Progenitor cell of endocrine pancreas (in vitro differentiated cells): ENCODE results near the gene SSTR4. TPM values are rescaled to one million over a fixed set of nuclear protein-coding genes. Genes with fewer than 3 reads are reported as not detected.

ENCODE experiments used
- DNase-seq: peaks from one replicate; pipeline ENCODE4 v3.0.0; 2021; ENCODE audit warnings: low spot score; ENCODE audit not compliant: unreplicated experiment
- H3K27ac Mint-ChIP-seq: 2 replicates; pipeline ENCODE4 v1.8.0; 2021; ENCODE audit warnings: mild to moderate bottlenecking, moderate library complexity, mixed read lengths
- H3K27me3 Mint-ChIP-seq: 2 replicates; pipeline ENCODE4 v1.8.0; 2021; ENCODE audit warnings: mixed read lengths
- H3K36me3 Mint-ChIP-seq: 2 replicates; pipeline ENCODE4 v1.8.0; 2022; ENCODE audit warnings: mixed read lengths; ENCODE audit not compliant: insufficient read depth
- H3K4me1 Mint-ChIP-seq: 2 replicates; pipeline ENCODE4 v1.8.0; 2021; ENCODE audit warnings: low read depth, mixed read lengths
- H3K4me3 Mint-ChIP-seq: 2 replicates; pipeline ENCODE4 v1.8.0; 2021; ENCODE audit warnings: low read depth, mild to moderate bottlenecking, moderate library complexity, mixed read lengths
- H3K9me3 Mint-ChIP-seq: 2 replicates; pipeline ENCODE4 v1.8.0; 2021; ENCODE audit warnings: low read depth, mixed read lengths
- total RNA-seq: library from RNA; stranded (reverse); gene quantifications from 2 replicates; pipeline ENCODE4 v1.2.1, GENCODE V29; 2021
- TF ChIP-seq, protein P1 (sequence below): fragments of 200-600 bp; sonication (generic); IDR thresholded peaks from one replicate; pipeline ENCODE4 v1.5.0; 2021; ENCODE audit warnings: antibody characterized with exemption, mild to moderate bottlenecking; ENCODE audit not compliant: unreplicated experiment

Gene SSTR4
- total RNA-seq, 1 donor from 2014 or later: not detected

DNA sequence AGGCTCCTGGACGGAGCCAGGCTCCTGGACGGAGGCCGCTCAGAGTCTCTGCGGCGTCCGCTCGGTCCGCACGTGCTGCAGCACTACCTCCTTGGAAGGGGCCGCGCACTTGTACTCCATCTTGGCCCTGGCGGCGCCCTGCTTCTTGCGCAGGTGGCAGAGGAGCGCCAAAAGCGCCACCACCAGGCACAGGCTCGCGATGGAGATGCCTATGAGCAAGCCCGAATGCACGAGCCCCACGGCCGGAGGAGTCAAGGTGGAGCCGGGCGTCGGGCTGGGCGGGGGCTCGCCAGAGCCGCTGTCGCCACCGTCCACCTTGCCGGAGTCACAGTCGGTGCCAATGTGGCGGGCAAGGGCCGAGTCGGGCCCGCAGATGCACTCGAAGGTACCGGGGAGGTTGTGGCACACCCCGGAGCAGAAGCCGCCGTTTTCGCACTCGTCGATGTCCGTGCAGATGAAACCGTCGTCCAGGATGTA is 12.7 kb downstream of the SSTR4 start:
- no peak overlapping the region for H3K4me3 Mint-ChIP-seq
- TF ChIP-seq, protein P1, sequence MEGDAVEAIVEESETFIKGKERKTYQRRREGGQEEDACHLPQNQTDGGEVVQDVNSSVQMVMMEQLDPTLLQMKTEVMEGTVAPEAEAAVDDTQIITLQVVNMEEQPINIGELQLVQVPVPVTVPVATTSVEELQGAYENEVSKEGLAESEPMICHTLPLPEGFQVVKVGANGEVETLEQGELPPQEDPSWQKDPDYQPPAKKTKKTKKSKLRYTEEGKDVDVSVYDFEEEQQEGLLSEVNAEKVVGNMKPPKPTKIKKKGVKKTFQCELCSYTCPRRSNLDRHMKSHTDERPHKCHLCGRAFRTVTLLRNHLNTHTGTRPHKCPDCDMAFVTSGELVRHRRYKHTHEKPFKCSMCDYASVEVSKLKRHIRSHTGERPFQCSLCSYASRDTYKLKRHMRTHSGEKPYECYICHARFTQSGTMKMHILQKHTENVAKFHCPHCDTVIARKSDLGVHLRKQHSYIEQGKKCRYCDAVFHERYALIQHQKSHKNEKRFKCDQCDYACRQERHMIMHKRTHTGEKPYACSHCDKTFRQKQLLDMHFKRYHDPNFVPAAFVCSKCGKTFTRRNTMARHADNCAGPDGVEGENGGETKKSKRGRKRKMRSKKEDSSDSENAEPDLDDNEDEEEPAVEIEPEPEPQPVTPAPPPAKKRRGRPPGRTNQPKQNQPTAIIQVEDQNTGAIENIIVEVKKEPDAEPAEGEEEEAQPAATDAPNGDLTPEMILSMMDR: no peak
- H3K9me3 Mint-ChIP-seq: no peaks in the 10 kb centered on the region
- H3K27ac Mint-ChIP-seq: no peak overlapping the region
- H3K27me3 Mint-ChIP-seq: peaks cover 77% of the 10 kb centered on the region
- peaks cover 19% of the 10 kb centered on the region for H3K4me1 Mint-ChIP-seq
- DNase-seq: no peak
- H3K36me3 Mint-ChIP-seq: no peaks in the 10 kb centered on the region

DNA sequence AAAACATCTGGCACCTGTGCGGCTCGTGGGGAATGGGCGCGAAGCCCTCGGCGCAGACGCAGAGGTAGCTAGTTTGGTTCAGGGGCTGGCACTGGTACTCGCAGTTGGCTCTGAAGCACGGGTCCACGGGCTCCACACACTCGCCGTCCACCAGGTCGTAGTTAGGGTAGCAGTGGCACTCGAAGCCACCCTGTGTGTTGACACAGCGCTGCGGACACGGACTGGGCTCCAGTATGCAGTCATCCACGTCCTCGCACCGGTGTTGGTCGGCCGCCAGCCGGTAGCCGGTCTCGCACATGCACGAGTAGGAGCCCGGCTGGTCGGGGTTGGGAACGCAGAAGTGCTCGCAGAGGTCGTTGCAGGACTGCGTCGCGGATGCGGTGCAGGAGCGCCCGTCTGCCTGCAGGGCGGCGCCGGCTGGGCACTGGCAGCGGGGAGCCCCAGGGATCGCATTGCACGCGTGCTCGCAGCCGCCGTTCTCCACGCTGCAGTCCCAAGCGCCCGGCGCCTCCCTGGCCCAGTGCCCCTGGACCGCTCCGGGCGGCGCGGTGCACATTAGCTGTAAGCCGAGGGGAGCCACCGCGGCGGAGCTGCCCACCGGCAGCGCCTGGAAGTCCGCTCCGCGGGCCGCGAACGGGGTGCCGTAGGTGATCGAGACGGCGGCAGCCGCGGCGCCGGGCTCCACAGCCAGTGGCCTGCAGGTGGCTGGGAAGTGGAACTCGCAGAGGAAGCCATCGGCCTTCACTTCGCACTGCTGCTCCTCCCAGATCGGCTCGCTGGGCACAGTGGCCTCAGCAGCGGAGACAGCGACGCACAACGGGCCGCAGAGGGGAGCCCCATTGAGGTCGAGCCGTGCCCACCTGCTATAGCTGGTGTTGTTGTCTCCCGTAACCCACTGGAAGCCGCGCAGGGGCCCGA is 13.4 kb downstream of the SSTR4 start:
- Mint-ChIP-seq H3K4me3 (peak overlapping the region; percentile 85), H3K27ac (no peak overlapping the region), H3K27me3 (peaks cover 78% of the 10 kb centered on the region), H3K36me3 (no peaks in the 10 kb centered on the region), H3K9me3 (no peaks in the 10 kb centered on the region), H3K4me1 (peaks cover 16% of the 10 kb centered on the region)
- peak; percentile 25 for DNase-seq
- TF ChIP-seq, protein P1: peak; percentile 58

DNA sequence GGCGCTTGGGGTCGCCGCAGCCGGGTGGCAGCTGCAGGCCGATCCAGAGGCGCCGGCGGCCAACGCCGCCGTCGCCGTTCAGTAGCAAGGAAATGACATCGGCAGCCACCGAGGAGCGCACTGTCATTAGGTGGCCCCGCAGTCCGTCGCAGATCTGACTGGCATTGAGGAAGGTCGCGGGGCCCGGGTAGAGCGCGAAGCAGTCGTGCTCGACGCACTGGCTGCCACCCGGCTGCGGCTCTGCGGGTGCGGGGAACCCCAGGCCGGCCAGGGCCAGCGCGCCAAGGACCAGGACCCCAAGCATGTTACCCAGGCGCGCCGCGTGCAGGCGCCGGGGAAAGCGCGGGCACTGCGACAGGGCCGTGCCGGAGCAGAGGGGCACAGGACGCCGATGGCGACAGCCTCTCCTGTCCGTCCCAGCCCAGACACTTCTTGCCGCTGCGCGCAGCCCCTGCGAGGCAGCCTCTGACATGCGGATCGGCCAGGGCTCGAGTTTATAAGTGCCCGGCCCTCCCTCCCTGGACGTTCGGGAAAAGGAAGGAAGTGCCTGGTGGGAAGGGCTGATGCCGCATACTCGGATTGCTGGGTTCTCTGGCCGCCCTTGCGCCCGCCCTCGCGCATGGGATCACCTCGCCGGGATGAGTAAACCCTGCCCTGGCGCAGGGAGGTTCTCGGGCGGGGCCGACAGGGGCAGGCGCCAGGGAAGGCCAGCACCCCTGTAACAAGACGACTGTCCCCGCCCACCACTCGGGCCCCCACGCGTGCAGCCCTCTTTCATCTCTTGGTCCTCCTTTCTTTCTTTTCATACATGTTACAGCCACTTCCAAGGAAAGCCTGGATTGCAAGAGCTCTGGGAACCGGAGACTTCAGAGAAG is 14.3 kb downstream of the SSTR4 start, which contains the start of gene THBD:
THBD (minus strand) TSS at position 472 of the 875 bp plus-strand sequence; CDS start at position 304, 168 bp downstream.
- Mint-ChIP-seq H3K4me3 (peak within 1 kb of the TSS; percentile 85), H3K36me3 (no peaks in the 10 kb centered on the region), H3K4me1 (peaks cover 11% of the 10 kb centered on the region), H3K27me3 (peaks cover 78% of the 10 kb centered on the region), H3K27ac (no peak within 1 kb of the TSS), H3K9me3 (no peaks in the 10 kb centered on the region)
- no peak for DNase-seq
- TF ChIP-seq, protein P1: no peak

DNA sequence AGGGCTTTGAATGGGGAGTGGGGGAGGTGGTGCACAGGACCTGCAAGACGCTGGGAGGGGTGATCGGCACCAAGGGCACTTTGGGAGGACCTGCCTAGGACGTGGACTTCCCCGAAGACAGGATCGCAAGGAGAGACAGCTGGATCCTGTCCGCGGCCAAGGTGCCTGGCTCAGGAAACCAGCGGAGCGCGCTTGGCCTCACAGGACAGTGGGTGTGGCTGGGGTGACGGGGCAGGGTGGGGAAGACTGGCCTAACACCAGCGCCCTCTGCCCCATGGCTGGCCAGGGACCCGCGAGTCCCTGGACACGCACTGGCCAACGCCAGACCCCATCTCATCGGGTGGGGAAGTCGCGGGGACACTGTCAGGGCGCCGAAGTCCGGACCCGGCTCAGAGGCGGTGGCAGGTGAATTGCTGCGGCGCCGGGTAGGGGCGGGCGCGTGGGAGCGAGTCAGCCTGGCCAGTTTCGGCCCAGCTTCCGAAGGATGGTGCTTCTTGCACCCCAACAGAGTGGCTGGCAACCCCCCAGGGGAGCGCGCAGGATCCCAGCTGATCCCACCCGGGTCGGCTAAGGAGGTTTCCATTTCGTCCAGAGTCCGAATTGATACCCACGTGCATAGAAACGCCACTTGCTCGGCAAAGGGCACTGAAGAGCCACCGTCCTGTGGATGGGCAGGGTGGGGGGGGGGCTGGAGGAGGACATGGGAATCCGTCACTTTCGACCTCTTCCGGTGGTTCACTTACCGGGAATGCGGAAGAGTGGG is 15.1 kb downstream of the SSTR4 start:
- Mint-ChIP-seq H3K27me3 (peaks cover 69% of the 10 kb centered on the region), H3K27ac (no peak overlapping the region), H3K4me1 (peaks cover 11% of the 10 kb centered on the region), H3K4me3 (peak overlapping the region; percentile 85), H3K36me3 (no peaks in the 10 kb centered on the region), H3K9me3 (no peaks in the 10 kb centered on the region)
- TF ChIP-seq, protein P1: no peak
- DNase-seq: peak; percentile 15
